GM23248 (cell line): ENCODE results near the gene LPCAT2. TPM values are rescaled to one million over a fixed set of nuclear protein-coding genes. Genes with fewer than 3 reads are reported as not detected.

ENCODE experiments used
- DNase-seq: peaks from one replicate; pipeline ENCODE4 v3.0.0-alpha.2; 2015
- H2AFZ ChIP-seq: fragments of 200-600 bp; sonication (generic); 2 replicates; pipeline ENCODE4 v1.6.1; 2016; ENCODE audit warnings: antibody characterized with exemption
- H3F3A ChIP-seq: fragments of 200-600 bp; sonication (generic); 2 replicates; pipeline ENCODE4 v1.6.1; 2016; ENCODE audit warnings: mild to moderate bottlenecking, antibody characterized with exemption, mixed run types; ENCODE audit not compliant: insufficient read depth
- H3K27ac ChIP-seq: fragments of 200-600 bp; sonication (generic); 2 replicates; pipeline ENCODE4 v1.5.1; 2016; ENCODE audit warnings: mild to moderate bottlenecking
- H3K27me3 ChIP-seq: fragments of 200-600 bp; sonication (generic); replicated peaks from 2 replicates; pipeline ENCODE4 v1.6.1; 2016; ENCODE audit warnings: mild to moderate bottlenecking; ENCODE audit not compliant: insufficient read depth
- H3K36me3 ChIP-seq: fragments of 200-600 bp; sonication (generic); 2 replicates; pipeline ENCODE4 v1.6.1; 2016; ENCODE audit warnings: low read depth, mild to moderate bottlenecking
- H3K4me1 ChIP-seq: fragments of 200-600 bp; sonication (generic); 2 replicates; pipeline ENCODE4 v1.6.1; 2016; ENCODE audit warnings: mild to moderate bottlenecking; ENCODE audit not compliant: insufficient read depth
- H3K4me2 ChIP-seq: fragments of 200-600 bp; sonication (generic); one replicate; pipeline ENCODE4 v1.6.1; 2016; ENCODE audit warnings: mild to moderate bottlenecking; ENCODE audit not compliant: unreplicated experiment
- H3K4me3 ChIP-seq: fragments of 200-600 bp; sonication (generic); 2 replicates; pipeline ENCODE4 v1.5.1; 2016; ENCODE audit warnings: mild to moderate bottlenecking
- H3K79me2 ChIP-seq: fragments of 200-600 bp; sonication (generic); 2 replicates; pipeline ENCODE4 v1.6.1; 2016; ENCODE audit warnings: mild to moderate bottlenecking; ENCODE audit not compliant: insufficient read depth
- H3K9ac ChIP-seq: fragments of 200-600 bp; sonication (generic); 2 replicates; pipeline ENCODE4 v1.6.1; 2016; ENCODE audit warnings: mild to moderate bottlenecking
- H3K9me2 ChIP-seq: fragments of 200-600 bp; sonication (generic); 2 replicates; pipeline ENCODE4 v1.6.1; 2016; ENCODE audit warnings: mixed run types, mild to moderate bottlenecking, moderate library complexity; ENCODE audit not compliant: insufficient read depth
- H3K9me3 ChIP-seq: fragments of 200-600 bp; sonication (generic); one replicate; pipeline ENCODE4 v1.6.1; 2017; ENCODE audit warnings: low read depth
- H4K20me1 ChIP-seq: fragments of 200-600 bp; sonication (generic); 2 replicates; pipeline ENCODE4 v1.6.0; 2016; ENCODE audit not compliant: insufficient read depth
- EZH2 ChIP-seq: fragments of 200-600 bp; sonication (generic); IDR thresholded peaks from 2 replicates; pipeline ENCODE4 v1.6.1; 2018; ENCODE audit warnings: antibody characterized with exemption, mild to moderate bottlenecking; ENCODE audit not compliant: insufficient read depth, poor library complexity, severe bottlenecking
- EZH2phosphoT487 ChIP-seq: fragments of 200-600 bp; sonication (generic); IDR thresholded peaks from 2 replicates; pipeline ENCODE4 v1.6.1; 2018; ENCODE audit warnings: antibody characterized with exemption, moderate library complexity, mild to moderate bottlenecking, low read depth; ENCODE audit not compliant: insufficient read depth
- WGBS, 2 experiments: methylation state at CpG; one replicate each; pipeline ENCODE4 v1.1.6; 2015 to 2017; ENCODE audit warnings: low lambda C conversion rate in 2 of 2, low coverage in 1 of 2; ENCODE audit errors: missing lambda C conversion rate in 2 of 2; 5-methylcytosine and 5-hydroxymethylcytosine counted together
- in situ Hi-C: fragments of 300-500 bp; cut with MboI; formaldehyde crosslinking; loops from 2 replicates; pipeline ENCODE4 v1.15.0; 2020
- polyA plus RNA-seq: library from polyadenylated mRNA; unstranded; fragments of >200 nt; fragmentation: Nextera tagmentation; extraction: Ambion mirVana; gene quantifications from 2 replicates; pipeline ENCODE4 v1.2.1, GENCODE V29; 2016
- total RNA-seq: library from RNA; depleted of rRNA; stranded (reverse); fragments of >200 nt; shearing (Covaris generic); gene quantifications from 2 replicates; pipeline ENCODE4 v1.2.3, GENCODE V29; 2014

The LPCAT2 gene
- total and polyA plus RNA-seq, 2 experiments from 2014 or later = 11.4 to 12.4 TPM

DNA sequence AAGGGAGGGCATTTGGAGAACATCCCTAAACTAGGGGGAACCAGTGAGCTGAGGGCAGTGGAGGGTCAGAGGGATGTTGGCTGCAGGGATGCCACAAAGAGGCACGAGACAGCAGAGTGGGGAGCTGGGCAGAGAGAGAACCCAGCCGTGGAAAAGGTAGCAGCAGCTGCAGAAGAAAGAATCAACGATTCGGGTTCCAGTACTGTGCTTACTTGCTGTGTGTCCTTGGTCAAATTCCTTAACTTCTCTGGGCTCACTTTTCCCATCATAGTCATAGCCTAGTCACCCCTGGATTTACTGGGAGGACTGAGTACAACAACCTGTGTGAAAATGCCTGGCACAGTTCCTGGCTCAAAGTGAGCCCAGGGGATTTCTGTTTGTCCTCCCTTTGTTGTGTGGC is 42.7 kb upstream of the LPCAT2 start:
- Histone ChIP-seq H3K9me2 (no peaks in the 10 kb centered on the region), H2AFZ (no peak overlapping the region), H3K4me3 (no peak overlapping the region), H3K36me3 (no peaks in the 10 kb centered on the region), H3F3A (peaks cover 20% of the 10 kb centered on the region), H3K4me2 (no peak overlapping the region), H3K9me3 (no peaks in the 10 kb centered on the region), H4K20me1 (no peaks in the 10 kb centered on the region), H3K9ac (no peak overlapping the region), H3K27me3 (no peaks in the 10 kb centered on the region), H3K4me1 (peaks cover 19% of the 10 kb centered on the region), H3K79me2 (no peaks in the 10 kb centered on the region), H3K27ac (no peak overlapping the region)
- no peak for DNase-seq
- in situ Hi-C loops = loop anchor here (5.0 kb wide), 2 partner anchors 76 to 236 kb away; no protein-coding TSS in a partner anchor
- WGBS, 2 experiments = 95 to 96% methylated on average over 4 of the region's 4 CpGs
- TF ChIP-seq EZH2phosphoT487 (no peak), EZH2 (no peak)

- no peaks in the 10 kb centered on the region for H3K79me2 ChIP-seq
- no peak overlapping the region for H3K4me3 ChIP-seq
- TF ChIP-seq EZH2phosphoT487 (no peak), EZH2 (no peak)
- no peaks in the 10 kb centered on the region for H4K20me1 ChIP-seq
- in situ Hi-C loops = loop anchor here (5.0 kb wide), 2 partner anchors 74 to 234 kb away; no protein-coding TSS in a partner anchor
- no peak overlapping the region for H3K4me2 ChIP-seq
- no peak for DNase-seq
- H3F3A ChIP-seq = peaks cover 34% of the 10 kb centered on the region
- 98 to 100% methylated on average over 3 of the region's 3 CpGs for WGBS, 2 experiments
- H3K4me1 ChIP-seq = peaks cover 33% of the 10 kb centered on the region
- no peak overlapping the region for H3K9ac ChIP-seq
- H3K27me3 ChIP-seq = no peaks in the 10 kb centered on the region
- H3K9me2 ChIP-seq = no peaks in the 10 kb centered on the region
- no peaks in the 10 kb centered on the region for H3K9me3 ChIP-seq
- H3K27ac ChIP-seq = no peak overlapping the region
- H3K36me3 ChIP-seq = no peaks in the 10 kb centered on the region
- H2AFZ ChIP-seq = no peak overlapping the region
Measured at GRCh38 chr16:55467898-55468297, 41.0 kb upstream of the LPCAT2 start.

DNA sequence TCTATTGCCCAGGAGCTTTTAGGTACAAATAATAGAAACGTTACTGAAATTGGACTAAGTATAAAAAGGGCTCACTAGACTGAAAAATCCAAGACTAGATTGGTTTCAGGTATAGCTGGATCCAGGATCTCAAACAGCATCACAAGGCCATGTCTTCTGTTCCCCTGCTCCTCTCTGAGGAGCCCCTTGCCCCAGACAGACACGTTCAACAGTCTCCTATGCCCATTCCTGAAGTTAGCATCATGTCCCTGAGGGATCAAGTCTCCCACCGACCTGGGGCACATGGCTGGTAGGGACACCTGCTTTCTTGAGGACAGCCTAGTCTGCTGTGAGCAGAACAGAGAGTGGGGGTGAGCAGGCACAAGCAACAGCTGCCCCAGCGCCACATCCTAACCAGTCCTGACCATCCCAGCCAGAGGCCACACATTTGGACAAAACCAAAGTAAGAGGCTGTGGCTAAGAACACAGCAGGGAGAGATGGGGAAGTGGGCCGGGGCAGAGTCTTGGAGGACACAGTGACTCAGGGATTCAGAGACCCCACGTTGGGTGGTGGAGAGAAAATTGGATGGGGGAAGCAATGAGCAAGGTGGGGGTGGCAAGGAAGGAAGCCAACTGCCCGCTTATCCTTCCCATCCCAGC is 40.4 kb upstream of the LPCAT2 start:
- 93 to 99% methylated on average over 7 of the region's 7 CpGs for WGBS, 2 experiments
- no peak overlapping the region for H3K27ac ChIP-seq
- H3K27me3 ChIP-seq = no peaks in the 10 kb centered on the region
- no peaks in the 10 kb centered on the region for H3K9me2 ChIP-seq
- peaks cover 39% of the 10 kb centered on the region for H3F3A ChIP-seq
- no peaks in the 10 kb centered on the region for H3K36me3 ChIP-seq
- H3K9ac ChIP-seq = no peak overlapping the region
- no peak for TF ChIP-seq EZH2phosphoT487
- TF ChIP-seq EZH2 = no peak
- H3K4me1 ChIP-seq = peaks cover 36% of the 10 kb centered on the region
- no peak overlapping the region for H3K4me2 ChIP-seq
- H2AFZ ChIP-seq = no peak overlapping the region
- no peaks in the 10 kb centered on the region for H4K20me1 ChIP-seq
- H3K9me3 ChIP-seq = no peaks in the 10 kb centered on the region
- DNase-seq = no peak
- in situ Hi-C loops = loop anchor here (5.0 kb wide), 2 partner anchors 74 to 234 kb away; no protein-coding TSS in a partner anchor
- H3K79me2 ChIP-seq = no peaks in the 10 kb centered on the region
- H3K4me3 ChIP-seq = no peak overlapping the region

- no peak for DNase-seq
- Histone ChIP-seq H3K36me3 (no peaks in the 10 kb centered on the region), H3K9me3 (no peaks in the 10 kb centered on the region), H3K4me1 (peaks cover 36% of the 10 kb centered on the region), H3K4me2 (no peak overlapping the region), H2AFZ (peak overlapping the region; percentile 52; the same call in 1 of the 2 replicates), H3K4me3 (no peak overlapping the region), H3K79me2 (no peaks in the 10 kb centered on the region), H3K27ac (peak overlapping the region; percentile 88), H4K20me1 (no peaks in the 10 kb centered on the region), H3K9me2 (no peaks in the 10 kb centered on the region), H3F3A (peaks cover 43% of the 10 kb centered on the region), H3K9ac (peak overlapping the region; percentile 69; the same call in 1 of the 2 replicates), H3K27me3 (no peaks in the 10 kb centered on the region)
- TF ChIP-seq EZH2 (no peak), EZH2phosphoT487 (no peak)
- WGBS, 2 experiments = 82 to 88% methylated on average over 9 of the region's 9 CpGs
- in situ Hi-C loops = loop anchor here (5.0 kb wide), 2 partner anchors 72 to 232 kb away; no protein-coding TSS in a partner anchor
Measured at GRCh38 chr16:55469821-55470532, 38.9 kb upstream of the LPCAT2 start.
